IMR-90 (cell line): ENCODE measurements around the gene EML1. TPM values are rescaled to one million over a fixed set of nuclear protein-coding genes. Genes with fewer than 3 reads are reported as not detected.
A peak's percentile ranks its signal among the peaks of the same experiment; 100 is the strongest.

ENCODE experiments used
- ATAC-seq: fragments of 200-7000 bp; cut with Tn5 transposase; 2 replicates; pipeline ENCODE4 v1.9.1; 2020; ENCODE audit warnings: low read depth, mild to moderate bottlenecking, moderate library complexity
- BruUV-seq: library from RNA; stranded (reverse); fragments of 400-500 nt; replicated peaks from 2 replicates; lab custom pipeline; 2021; lab: Mats Ljungman, UMichigan
- CTCF ChIA-PET: fragments of 300-600 bp; formaldehyde crosslinking; extraction: SDS; loops from one replicate; lab custom pipeline; 2021; ENCODE audit warnings: antibody characterized with exemption; lab: Yijun Ruan, JAX
- POLR2A ChIA-PET: fragments of 300-600 bp; sonication (Branson Sonifier 250); formaldehyde crosslinking; loops from one replicate; lab custom pipeline; 2022; ENCODE audit warnings: antibody characterized with exemption; ENCODE audit not compliant: unreplicated experiment; lab: Charles Lee
- DNase-seq: peaks from one replicate; pipeline ENCODE4 v3.0.0; 2013
- H2AFZ ChIP-seq: replicated peaks from 2 replicates; pipeline ENCODE3; 2013; ENCODE audit warnings: low read length, mild to moderate bottlenecking; ENCODE audit not compliant: poor library complexity
- H2AK5ac ChIP-seq: 2 replicates; pipeline ENCODE4 v1.6.1; 2013; ENCODE audit warnings: low read depth, low read length, inconsistent platforms
- H2AK9ac ChIP-seq: replicated peaks from 2 replicates; pipeline ENCODE3; 2013; ENCODE audit warnings: mild to moderate bottlenecking, low read depth, low read length, moderate library complexity; ENCODE audit not compliant: poor library complexity
- H2BK120ac ChIP-seq: 2 replicates; pipeline ENCODE4 v1.6.1; 2013; ENCODE audit warnings: low read depth, low read length, inconsistent platforms
- H2BK15ac ChIP-seq: 3 replicates; pipeline ENCODE4 v1.6.1; 2013; ENCODE audit warnings: low read depth, low read length, inconsistent platforms
- H2BK20ac ChIP-seq: 2 replicates; pipeline ENCODE4 v1.6.1; 2013; ENCODE audit warnings: low read depth, mild to moderate bottlenecking, inconsistent platforms, low read length, moderate library complexity
- H2BK5ac ChIP-seq: 2 replicates; pipeline ENCODE4 v1.6.1; 2013; ENCODE audit warnings: mild to moderate bottlenecking, low read depth, low read length, inconsistent platforms; ENCODE audit not compliant: poor library complexity, severe bottlenecking
- H3K14ac ChIP-seq: replicated peaks from 2 replicates; pipeline ENCODE4 v1.6.1; 2013; ENCODE audit warnings: low read depth, low read length, inconsistent platforms
- H3K18ac ChIP-seq: 2 replicates; pipeline ENCODE4 v1.6.1; 2013; ENCODE audit warnings: low read depth, low read length, control low read depth
- H3K23ac ChIP-seq: 2 replicates; pipeline ENCODE4 v1.6.1; 2013; ENCODE audit warnings: low read depth, low read length, inconsistent platforms
- H3K27ac ChIP-seq: 2 replicates; pipeline ENCODE4 v1.5.1; 2013; ENCODE audit warnings: mild to moderate bottlenecking, control low read depth, low read length; ENCODE audit not compliant: insufficient read depth
- H3K27me3 ChIP-seq: 2 replicates; pipeline ENCODE4 v1.6.1; 2013; ENCODE audit warnings: low read length; ENCODE audit not compliant: control insufficient read depth, insufficient read depth
- H3K36me3 ChIP-seq: 2 replicates; pipeline ENCODE4 v1.6.1; 2013; ENCODE audit warnings: low read length, mixed read lengths; ENCODE audit not compliant: control insufficient read depth, insufficient read depth
- H3K4ac ChIP-seq: 2 replicates; pipeline ENCODE4 v1.6.1; 2013; ENCODE audit warnings: low read depth, low read length, inconsistent platforms
- H3K4me1 ChIP-seq: 2 replicates; pipeline ENCODE4 v1.6.1; 2013; ENCODE audit warnings: low read length, mixed read lengths; ENCODE audit not compliant: control insufficient read depth, insufficient read depth
- H3K4me2 ChIP-seq: 2 replicates; pipeline ENCODE4 v1.6.1; 2013; ENCODE audit warnings: low read depth, mild to moderate bottlenecking, control low read depth, low read length, moderate library complexity
- H3K4me3 ChIP-seq: 2 replicates; pipeline ENCODE4 v1.5.1; 2013; ENCODE audit warnings: low read depth, mild to moderate bottlenecking, control low read depth, low read length, moderate library complexity; ENCODE audit not compliant: insufficient read depth
- H3K56ac ChIP-seq: 2 replicates; pipeline ENCODE4 v1.6.1; 2013; ENCODE audit warnings: low read length, inconsistent platforms; ENCODE audit not compliant: insufficient read depth; ENCODE audit errors: extremely low read depth
- H3K79me1 ChIP-seq, 2 experiments: 2 replicates each; pipeline ENCODE4 v1.6.1; 2013; ENCODE audit warnings: low read length in 2 of 2, inconsistent platforms in 1 of 2, low read depth in 1 of 2
- H3K9ac ChIP-seq: 2 replicates; pipeline ENCODE4 v1.6.1; 2013; ENCODE audit warnings: low read depth, low read length, control low read depth
- H3K9me1 ChIP-seq: 2 replicates; pipeline ENCODE4 v1.6.1; 2013; ENCODE audit warnings: low read length, inconsistent platforms; ENCODE audit not compliant: insufficient read depth
- H3K9me3 ChIP-seq: 2 replicates; pipeline ENCODE4 v1.6.1; 2013; ENCODE audit warnings: low read length; ENCODE audit not compliant: control insufficient read depth, insufficient read depth
- H4K20me1 ChIP-seq: 2 replicates; pipeline ENCODE4 v1.6.1; 2013; ENCODE audit warnings: low read length, inconsistent platforms; ENCODE audit not compliant: insufficient read depth
- H4K5ac ChIP-seq: 2 replicates; pipeline ENCODE4 v1.6.1; 2013; ENCODE audit warnings: mild to moderate bottlenecking, low read depth, low read length, control low read depth
- H4K8ac ChIP-seq, 2 experiments: 2 replicates each; pipeline ENCODE4 v1.6.1; 2013; ENCODE audit warnings: low read depth in 2 of 2, low read length in 2 of 2, control low read depth in 1 of 2, inconsistent platforms in 1 of 2
- H4K91ac ChIP-seq: 2 replicates; pipeline ENCODE4 v1.6.1; 2013; ENCODE audit warnings: low read depth, low read length, inconsistent platforms; ENCODE audit not compliant: insufficient read depth
- BHLHE40 ChIP-seq: fragments of 150-350 bp; IDR thresholded peaks from 2 replicates; pipeline ENCODE4 v1.6.1; 2016; ENCODE audit warnings: mild to moderate bottlenecking, low read depth, low read length
- CHD1 ChIP-seq: IDR thresholded peaks from 2 replicates; pipeline ENCODE4 v1.6.1; 2012; ENCODE audit warnings: low read depth, low read length, improper control_type of control experiment
- FOS ChIP-seq: fragments of 150-350 bp; IDR thresholded peaks from 2 replicates; pipeline ENCODE4 v1.6.1; 2016; ENCODE audit warnings: low read depth, low read length
- MAFK ChIP-seq: IDR thresholded peaks from 2 replicates; pipeline ENCODE4 v1.6.1; 2012; ENCODE audit warnings: low read depth, low read length, improper control_type of control experiment
- MAZ ChIP-seq: IDR thresholded peaks from 2 replicates; pipeline ENCODE4 v1.6.1; 2012; ENCODE audit warnings: low read depth, mild to moderate bottlenecking, low read length, improper control_type of control experiment, moderate library complexity, borderline replicate concordance
- MXI1 ChIP-seq: IDR thresholded peaks from 2 replicates; pipeline ENCODE4 v1.6.1; 2012; ENCODE audit warnings: low read depth, mild to moderate bottlenecking, low read length, moderate library complexity, borderline replicate concordance
- NFE2L2 ChIP-seq: fragments of 150-350 bp; IDR thresholded peaks from 2 replicates; pipeline ENCODE4 v1.6.1; 2016; ENCODE audit warnings: low read depth, mild to moderate bottlenecking, low read length
- RAD21 ChIP-seq: IDR thresholded peaks from 2 replicates; pipeline ENCODE4 v1.6.1; 2012; ENCODE audit warnings: low read length, improper control_type of control experiment
- RCOR1 ChIP-seq: IDR thresholded peaks from 2 replicates; pipeline ENCODE4 v1.6.1; 2012; ENCODE audit warnings: mild to moderate bottlenecking, low read length, improper control_type of control experiment; ENCODE audit not compliant: insufficient replicate concordance
- RFX5 ChIP-seq: IDR thresholded peaks from 2 replicates; pipeline ENCODE4 v1.8.0; 2012; ENCODE audit warnings: low read depth, mild to moderate bottlenecking, low read length, moderate library complexity
- SMC3 ChIP-seq: fragments of 150-350 bp; IDR thresholded peaks from 2 replicates; pipeline ENCODE4 v1.6.1; 2016; ENCODE audit warnings: low read depth, mild to moderate bottlenecking, antibody characterized with exemption, low read length, moderate library complexity
- WGBS, 2 experiments: methylation state at CpG; one replicate each; pipeline versions ENCODE4 v1.1.5 to v1.1.7; 2013; ENCODE audit warnings: missing lambda C conversion rate in 2 of 2; ENCODE audit not compliant: insufficient read length in 1 of 2; ENCODE audit errors: extremely low coverage in 2 of 2; 5-methylcytosine and 5-hydroxymethylcytosine counted together
- dilution Hi-C: fragments of 300-500 bp; cut with HindIII; formaldehyde crosslinking; loops from one replicate; pipeline ENCODE4 v1.14.3; 2018; ENCODE audit warnings: low sequenced_read_pairs; ENCODE audit not compliant: unreplicated experiment
- in situ Hi-C: fragments of 300-500 bp; cut with MboI; formaldehyde crosslinking; loops from 3 replicates; pipeline ENCODE4 v1.14.3; 2019; ENCODE audit warnings: low sequenced_read_pairs, inconsistent platforms, mixed read lengths
- intact Hi-C: fragments of 100-400 bp; cut with micrococcal nuclease; formaldehyde crosslinking; loops from 2 replicates; pipeline ENCODE4 v1.10.0; 2022
- polyA plus RNA-seq, 3 experiments: library from polyadenylated mRNA; depleted of rRNA; stranded (reverse); fragments of >200 nt; gene quantifications; 2 replicates each; pipeline ENCODE4 v1.2.3, GENCODE V29; 2012; ENCODE audit warnings: low replicate concordance in 1 of 3
- total RNA-seq: library from RNA; depleted of rRNA; stranded (reverse); fragments of >200 nt; gene quantifications from 2 replicates; pipeline ENCODE4 v1.2.3, GENCODE V29; 2012
- TF ChIP-seq, protein P1 (sequence below): conservative IDR thresholded peaks from 2 replicates; pipeline ENCODE4 v1.5.1; 2012; ENCODE audit warnings: mild to moderate bottlenecking, low read depth, low read length, improper control_type of control experiment
- TF ChIP-seq, protein P2 (sequence below): fragments of 150-350 bp; IDR thresholded peaks from 2 replicates; pipeline ENCODE4 v1.6.1; 2016; ENCODE audit warnings: low read depth, mild to moderate bottlenecking, low read length, moderate library complexity, borderline replicate concordance

Gene EML1
- total and polyA plus RNA-seq, 2 of the 4 experiments (the other 2 are of a cell fraction), result 14.0 to 42.3 TPM

DNA sequence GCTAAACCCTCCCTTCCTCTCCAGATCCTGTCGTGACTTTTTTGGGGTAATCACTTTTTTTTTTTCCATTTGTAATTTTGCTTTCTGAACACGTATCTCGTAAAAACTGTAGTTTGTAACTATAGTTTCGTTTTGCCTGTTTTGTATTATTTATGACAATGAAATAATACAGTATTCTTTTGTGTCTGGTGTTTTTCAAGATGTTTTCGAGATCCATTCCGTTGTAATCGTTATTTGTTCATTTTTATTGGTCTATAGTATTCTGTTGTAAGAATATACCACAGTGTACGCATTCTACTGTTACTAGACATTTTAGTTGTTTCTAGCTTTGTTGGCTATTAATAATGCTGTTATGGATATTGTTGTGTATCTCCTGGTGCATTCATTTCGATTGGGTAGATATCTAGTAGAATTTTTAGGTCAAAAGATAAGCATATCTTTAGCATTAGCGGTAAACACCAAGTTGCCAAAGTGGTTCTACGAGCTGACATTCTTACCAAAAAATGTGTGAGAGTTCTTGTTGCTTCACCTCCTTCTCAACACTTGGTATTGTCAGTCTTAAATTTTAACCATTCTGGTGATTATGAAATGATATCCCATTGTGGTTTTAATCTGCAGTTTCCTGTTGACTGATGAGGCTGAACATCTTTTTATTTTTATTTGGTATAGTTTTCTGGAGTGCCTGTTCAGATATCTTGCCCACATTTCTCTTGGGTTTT, 179.7 kb downstream of the EML1 start:
- intact Hi-C loops (no loop called here), dilution Hi-C loops (no loop called here), in situ Hi-C loops (no loop called here)
- peak overlapping the region; percentile 96 for H3K4me3 ChIP-seq
- no peak overlapping the region for H2AK9ac ChIP-seq
- no peak overlapping the region for H4K5ac ChIP-seq
- H3K4me2 ChIP-seq, result peak overlapping the region; percentile 97
- H2BK5ac ChIP-seq, result no peak overlapping the region
- no peaks in the 10 kb centered on the region; the same call in 1 of the 2 replicates for H3K36me3 ChIP-seq
- H2AK5ac ChIP-seq, result no peak overlapping the region
- ChIA-PET CTCF (interaction anchor here (0.6 to 0.7 kb wide), 2 partner anchors 44 to 187 kb away, joined by 3 read pairs; partner anchors contain the start of gene DEGS2), POLR2A (no interaction called here)
- no peak overlapping the region for H3K4ac ChIP-seq
- TSS peak; percentile 38 for BruUV-seq
- H3K4me1 ChIP-seq, result peaks cover 8% of the 10 kb centered on the region
- DNase-seq (no peak), ATAC-seq (no peak)
- 0 out of 2 replicates have a peak, but pooled peaks cover 5% of the 10 kb centered on the region for H4K20me1 ChIP-seq
- H2BK120ac ChIP-seq, result no peak overlapping the region
- H2BK20ac ChIP-seq, result no peak overlapping the region
- 0 out of 2 replicates have a peak, but pooled peaks cover 5% of the 10 kb centered on the region for H3K9me1 ChIP-seq
- no peak overlapping the region for H4K91ac ChIP-seq
- WGBS, 2 experiments, result 60% methylated on average over 1 of the region's 11 CpGs; no CpG with 5 or more reads in 1 of the 2 experiments
- peak overlapping the region; percentile 2 to 35; a peak in 1 of 4 replicates for H4K8ac ChIP-seq
- H3K27ac ChIP-seq, result no peak overlapping the region
- peak overlapping the region; percentile 38 for H3K9ac ChIP-seq
- H3K79me1 ChIP-seq, result peaks cover 13 to 27% of the 10 kb centered on the region in 2 experiments
- TF ChIP-seq MAFK (no peak), SMC3 (no peak), FOS (no peak), MAZ (no peak), RCOR1 (no peak), MXI1 (no peak), RFX5 (no peak), NFE2L2 (no peak), RAD21 (no peak), BHLHE40 (no peak), CHD1 (no peak)
- TF ChIP-seq, protein P1, sequence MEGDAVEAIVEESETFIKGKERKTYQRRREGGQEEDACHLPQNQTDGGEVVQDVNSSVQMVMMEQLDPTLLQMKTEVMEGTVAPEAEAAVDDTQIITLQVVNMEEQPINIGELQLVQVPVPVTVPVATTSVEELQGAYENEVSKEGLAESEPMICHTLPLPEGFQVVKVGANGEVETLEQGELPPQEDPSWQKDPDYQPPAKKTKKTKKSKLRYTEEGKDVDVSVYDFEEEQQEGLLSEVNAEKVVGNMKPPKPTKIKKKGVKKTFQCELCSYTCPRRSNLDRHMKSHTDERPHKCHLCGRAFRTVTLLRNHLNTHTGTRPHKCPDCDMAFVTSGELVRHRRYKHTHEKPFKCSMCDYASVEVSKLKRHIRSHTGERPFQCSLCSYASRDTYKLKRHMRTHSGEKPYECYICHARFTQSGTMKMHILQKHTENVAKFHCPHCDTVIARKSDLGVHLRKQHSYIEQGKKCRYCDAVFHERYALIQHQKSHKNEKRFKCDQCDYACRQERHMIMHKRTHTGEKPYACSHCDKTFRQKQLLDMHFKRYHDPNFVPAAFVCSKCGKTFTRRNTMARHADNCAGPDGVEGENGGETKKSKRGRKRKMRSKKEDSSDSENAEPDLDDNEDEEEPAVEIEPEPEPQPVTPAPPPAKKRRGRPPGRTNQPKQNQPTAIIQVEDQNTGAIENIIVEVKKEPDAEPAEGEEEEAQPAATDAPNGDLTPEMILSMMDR, result no peak
- TF ChIP-seq, protein P2, sequence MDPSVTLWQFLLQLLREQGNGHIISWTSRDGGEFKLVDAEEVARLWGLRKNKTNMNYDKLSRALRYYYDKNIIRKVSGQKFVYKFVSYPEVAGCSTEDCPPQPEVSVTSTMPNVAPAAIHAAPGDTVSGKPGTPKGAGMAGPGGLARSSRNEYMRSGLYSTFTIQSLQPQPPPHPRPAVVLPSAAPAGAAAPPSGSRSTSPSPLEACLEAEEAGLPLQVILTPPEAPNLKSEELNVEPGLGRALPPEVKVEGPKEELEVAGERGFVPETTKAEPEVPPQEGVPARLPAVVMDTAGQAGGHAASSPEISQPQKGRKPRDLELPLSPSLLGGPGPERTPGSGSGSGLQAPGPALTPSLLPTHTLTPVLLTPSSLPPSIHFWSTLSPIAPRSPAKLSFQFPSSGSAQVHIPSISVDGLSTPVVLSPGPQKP, result no peak
- no peak overlapping the region for H3K56ac ChIP-seq
- no peaks in the 10 kb centered on the region for H3K27me3 ChIP-seq
- no peak overlapping the region for H2BK15ac ChIP-seq
- no peak overlapping the region for H2AFZ ChIP-seq
- H3K18ac ChIP-seq, result no peak overlapping the region
- H3K23ac ChIP-seq, result no peak overlapping the region
- peaks cover 9% of the 10 kb centered on the region for H3K9me3 ChIP-seq
- H3K14ac ChIP-seq, result 0 out of 2 replicates have a peak overlapping the region, but pooled peaks have one; percentile 7
